GM12878 (cell line): ENCODE data around the gene HEXB. TPM values are rescaled to one million over a fixed set of nuclear protein-coding genes. Genes with fewer than 3 reads are reported as not detected.

Experiments
- ATAC-seq: fragments of 200-7000 bp; cut with Tn5 transposase; 3 replicates; pipeline ENCODE4 v1.9.1; 2020; ENCODE audit warnings: mild to moderate bottlenecking, moderate library complexity
- BruUV-seq: library from RNA; stranded (reverse); fragments of 400-500 nt; replicated peaks from 2 replicates; lab custom pipeline; 2021; lab: Mats Ljungman, UMichigan
- CTCF ChIA-PET: fragments of 300-600 bp; sonication (Branson Sonifier 250); formaldehyde crosslinking; extraction: SDS; loops from one replicate; lab custom pipeline; 2021; ENCODE audit warnings: inconsistent platforms; lab: Yijun Ruan, JAX
- POLR2A ChIA-PET: fragments of 350-600 bp; formaldehyde crosslinking; extraction: SDS; loops from one replicate; lab custom pipeline; 2021; ENCODE audit warnings: inconsistent platforms; lab: Charles Lee
- RAD21 ChIA-PET: fragments of 300-600 bp; sonication (Branson Sonifier 250); formaldehyde crosslinking; loops from one replicate; lab custom pipeline; 2023; ENCODE audit warnings: antibody characterized with exemption; ENCODE audit not compliant: unreplicated experiment; lab: Charles Lee
- SMC1A ChIA-PET: fragments of 300-600 bp; sonication (Branson Sonifier 250); formaldehyde crosslinking; loops from one replicate; lab custom pipeline; 2023; ENCODE audit not compliant: unreplicated experiment, uncharacterized antibody; lab: Charles Lee
- DNase-seq: peaks from one replicate; pipeline ENCODE4 v3.0.0-alpha.2; 2011; ENCODE audit warnings: low read depth, low spot score
- FAIRE-seq: peaks from 3 replicates; lab custom pipeline; 2011; peaks lifted over from hg19 to GRCh38; lab: Jason Lieb, UNC
- H2AFZ ChIP-seq: 2 replicates; pipeline ENCODE4 v1.6.0; 2011; ENCODE audit warnings: low read depth, low read length, control low read depth; ENCODE audit not compliant: control insufficient read depth
- H3K27ac ChIP-seq: 2 replicates; pipeline ENCODE4 v1.5.1; 2011; ENCODE audit warnings: control low read depth; ENCODE audit not compliant: control insufficient read depth, insufficient read depth
- H3K27me3 ChIP-seq, 2 experiments: replicated peaks in 1 of 2; 2 replicates each; pipeline versions ENCODE4 v1.6.0 to v1.6.1; 2011; ENCODE audit warnings: low read length in 1 of 2; ENCODE audit not compliant: control insufficient read depth in 2 of 2, insufficient read depth in 2 of 2
- H3K36me3 ChIP-seq, 2 experiments: 2 replicates each; pipeline ENCODE4 v1.5.1; 2011; ENCODE audit warnings: low read length in 1 of 2; ENCODE audit not compliant: control insufficient read depth in 2 of 2, insufficient read depth in 2 of 2
- H3K4me1 ChIP-seq: 2 replicates; pipeline ENCODE4 v1.6.1; 2011; ENCODE audit warnings: mild to moderate bottlenecking, low read length, moderate library complexity, mixed read lengths; ENCODE audit not compliant: control insufficient read depth, insufficient read depth
- H3K4me2 ChIP-seq: 2 replicates; pipeline ENCODE4 v1.6.0; 2011; ENCODE audit warnings: control low read depth; ENCODE audit not compliant: control insufficient read depth, insufficient read depth
- H3K4me3 ChIP-seq: fragments of 200-600 bp; sonication (generic); 2 replicates; pipeline ENCODE4 v1.5.1; 2016
- H3K79me2 ChIP-seq: 2 replicates; pipeline ENCODE4 v1.6.0; 2011; ENCODE audit warnings: low read length; ENCODE audit not compliant: control insufficient read depth, insufficient read depth
- H3K9ac ChIP-seq: 2 replicates; pipeline ENCODE4 v1.8.0; 2011; ENCODE audit warnings: low read length, control low read depth, mixed read lengths; ENCODE audit not compliant: control insufficient read depth, insufficient read depth
- H3K9me3 ChIP-seq: replicated peaks from 3 replicates; pipeline ENCODE4 v1.5.1; 2011; ENCODE audit warnings: mild to moderate bottlenecking, low read length; ENCODE audit not compliant: control insufficient read depth, insufficient read depth
- H4K20me1 ChIP-seq: 2 replicates; pipeline ENCODE4 v1.6.0; 2011; ENCODE audit not compliant: control insufficient read depth, insufficient read depth
- ATF7 ChIP-seq: fragments of 450-650 bp; IDR thresholded peaks from 2 replicates; pipeline ENCODE4 v1.6.1; 2016; ENCODE audit warnings: low read depth, mild to moderate bottlenecking
- BMI1 ChIP-seq: fragments of 450-650 bp; IDR thresholded peaks from 2 replicates; pipeline ENCODE4 v1.6.1; 2016; ENCODE audit warnings: mild to moderate bottlenecking, moderate library complexity, borderline replicate concordance
- CHD2 ChIP-seq: IDR thresholded peaks from 2 replicates; pipeline ENCODE4 v1.6.1; 2011; ENCODE audit warnings: low read depth, low read length, improper control_type of control experiment, borderline replicate concordance
- ESRRA ChIP-seq: IDR thresholded peaks from 2 replicates; pipeline ENCODE4 v1.6.1; 2012; ENCODE audit warnings: mild to moderate bottlenecking, low read length, improper control_type of control experiment
- FOXM1 ChIP-seq: IDR thresholded peaks from 2 replicates; pipeline ENCODE4 v1.6.1; 2012; ENCODE audit warnings: low read depth, mild to moderate bottlenecking, inconsistent platforms, low read length, moderate library complexity
- HCFC1 ChIP-seq: fragments of 150-350 bp; IDR thresholded peaks from 2 replicates; pipeline ENCODE4 v1.6.1; 2014; ENCODE audit warnings: low read length
- MEF2A ChIP-seq: IDR thresholded peaks from 2 replicates; pipeline ENCODE4 v1.6.1; 2011; ENCODE audit warnings: low read depth, mild to moderate bottlenecking, low read length, moderate library complexity; ENCODE audit not compliant: insufficient read depth
- NFXL1 ChIP-seq: fragments of 450-650 bp; IDR thresholded peaks from 2 replicates; pipeline ENCODE4 v1.6.1; 2017; ENCODE audit warnings: antibody characterized with exemption, mild to moderate bottlenecking, borderline replicate concordance
- NR2C2 ChIP-seq: IDR thresholded peaks from 2 replicates; pipeline ENCODE4 v1.6.1; 2011; ENCODE audit warnings: borderline replicate concordance, low read depth; ENCODE audit not compliant: control insufficient read depth, insufficient read length
- NRF1 ChIP-seq: conservative IDR thresholded peaks from 2 replicates; pipeline ENCODE4 v1.6.1; 2011; ENCODE audit warnings: mild to moderate bottlenecking, low read depth, low read length, improper control_type of control experiment
- POLR2AphosphoS5 ChIP-seq: IDR thresholded peaks from 2 replicates; pipeline ENCODE4 v1.6.1; 2011; ENCODE audit warnings: mild to moderate bottlenecking, low read length, inconsistent platforms
- RUNX3 ChIP-seq: IDR thresholded peaks from 2 replicates; pipeline ENCODE4 v1.6.1; 2012; ENCODE audit warnings: low read length, inconsistent platforms
- YY1 ChIP-seq: IDR thresholded peaks from 2 replicates; pipeline ENCODE4 v1.6.1; 2011; ENCODE audit warnings: low read depth, mild to moderate bottlenecking, low read length
- WGBS: methylation state at CpG from one replicate; pipeline ENCODE4 v1.1.6; 2016; ENCODE audit warnings: low lambda C conversion rate; ENCODE audit not compliant: insufficient replicate concordance, insufficient coverage; ENCODE audit errors: missing lambda C conversion rate; 5-methylcytosine and 5-hydroxymethylcytosine counted together
- in situ Hi-C: fragments of 300-500 bp; cut with MboI; formaldehyde crosslinking; loops from 9 replicates; pipeline ENCODE4 v1.14.3; 2018; ENCODE audit warnings: mixed read lengths
- intact Hi-C: fragments of 100-400 bp; cut with micrococcal nuclease; formaldehyde crosslinking; loops from one replicate; pipeline ENCODE4 v1.14.2; 2022; ENCODE audit not compliant: unreplicated experiment
- polyA plus RNA-seq, 11 experiments: library from polyadenylated mRNA; depleted of rRNA in 4 of 11; unstranded in 6 of 11; stranded (reverse) in 5 of 11; fragments of >200 nt; fragmentation: Nextera tagmentation in 4 of 11; fragmentation: Illumina TruSeq in 1 of 11; extraction: Ambion mirVana in 4 of 11; extraction: Trizol in 1 of 11; gene quantifications; 1 replicate in 1 of 11; 2 replicates in 10 of 11; pipeline versions ENCODE4 v1.2.1 to v1.2.3, GENCODE V29; 2011 to 2016; ENCODE audit warnings: inconsistent platforms in 2 of 11, missing spikeins in 2 of 11, low read depth in 1 of 11
- total RNA-seq, 4 experiments: library from RNA; depleted of rRNA in 3 of 4; stranded (reverse); fragments of >200 nt in 3 of 4; fragmentation: Illumina TruSeq in 1 of 4; extraction: Trizol in 1 of 4; gene quantifications; 2 replicates each; pipeline versions ENCODE4 v1.2.1 to v1.2.3, GENCODE V29; 2013 to 2021
- TF ChIP-seq, protein P1 (sequence below): IDR thresholded peaks from 2 replicates; pipeline ENCODE4 v1.6.1; 2011; ENCODE audit warnings: borderline replicate concordance, low read depth, mild to moderate bottlenecking, moderate library complexity, low read length; ENCODE audit not compliant: insufficient read depth, poor library complexity, severe bottlenecking
- TF ChIP-seq, protein P2 (sequence below): fragments of 150-350 bp; IDR thresholded peaks from 2 replicates; pipeline ENCODE4 v1.6.1; 2014; ENCODE audit warnings: mild to moderate bottlenecking, low read depth, low read length
- TF ChIP-seq, protein P3 (sequence below): fragments of 450-650 bp; conservative IDR thresholded peaks from 2 replicates; pipeline ENCODE4 v1.6.1; 2017; ENCODE audit warnings: mild to moderate bottlenecking, moderate library complexity

HEXB gene
- total and polyA plus RNA-seq, 10 of the 15 experiments (the other 5 are each of a cell fraction or from before 2014, with no cell fraction given): 13.5 to 76.0 (median 42.6) TPM

DNA sequence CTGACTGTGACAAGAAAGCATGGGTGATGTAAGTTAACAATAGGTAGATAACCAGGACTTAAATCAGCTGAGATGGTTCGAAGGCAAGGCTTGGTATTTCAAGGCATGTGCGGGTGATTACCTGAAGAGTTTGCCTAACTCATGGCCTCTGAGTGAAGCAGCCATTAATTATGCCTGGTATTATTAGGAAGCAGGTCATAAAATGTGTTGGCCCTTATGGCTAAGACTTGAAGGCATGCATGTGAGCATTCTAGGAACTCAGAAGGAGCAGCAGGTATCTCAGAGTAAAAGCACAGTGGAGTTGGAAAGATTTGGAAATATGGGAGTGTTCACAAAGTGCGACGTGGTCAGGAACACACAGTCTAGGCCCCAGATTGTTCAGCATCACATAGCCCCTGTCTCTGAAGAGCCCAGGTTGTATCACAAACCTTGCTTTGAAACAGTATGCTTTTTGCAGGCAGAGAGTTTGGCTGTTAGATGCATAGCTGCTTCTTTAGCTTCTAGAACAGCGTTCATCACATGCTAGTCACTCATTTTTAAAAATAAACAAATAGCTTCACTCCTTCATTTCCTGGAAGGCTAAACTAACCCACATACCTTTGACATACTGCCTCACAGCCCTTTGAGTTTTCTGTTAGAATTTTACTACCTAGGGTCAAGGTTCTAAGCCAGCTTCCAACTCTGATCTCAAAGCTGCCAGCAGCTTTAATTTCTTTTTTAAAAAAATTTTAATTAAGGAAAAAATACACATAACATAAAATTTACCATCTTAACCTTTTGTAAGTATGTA lies 2.1 kb downstream of the HEXB start (continued):
- TF ChIP-seq, protein P1, sequence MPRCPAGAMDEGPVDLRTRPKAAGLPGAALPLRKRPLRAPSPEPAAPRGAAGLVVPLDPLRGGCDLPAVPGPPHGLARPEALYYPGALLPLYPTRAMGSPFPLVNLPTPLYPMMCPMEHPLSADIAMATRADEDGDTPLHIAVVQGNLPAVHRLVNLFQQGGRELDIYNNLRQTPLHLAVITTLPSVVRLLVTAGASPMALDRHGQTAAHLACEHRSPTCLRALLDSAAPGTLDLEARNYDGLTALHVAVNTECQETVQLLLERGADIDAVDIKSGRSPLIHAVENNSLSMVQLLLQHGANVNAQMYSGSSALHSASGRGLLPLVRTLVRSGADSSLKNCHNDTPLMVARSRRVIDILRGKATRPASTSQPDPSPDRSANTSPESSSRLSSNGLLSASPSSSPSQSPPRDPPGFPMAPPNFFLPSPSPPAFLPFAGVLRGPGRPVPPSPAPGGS: no peak
- TF ChIP-seq, protein P2, sequence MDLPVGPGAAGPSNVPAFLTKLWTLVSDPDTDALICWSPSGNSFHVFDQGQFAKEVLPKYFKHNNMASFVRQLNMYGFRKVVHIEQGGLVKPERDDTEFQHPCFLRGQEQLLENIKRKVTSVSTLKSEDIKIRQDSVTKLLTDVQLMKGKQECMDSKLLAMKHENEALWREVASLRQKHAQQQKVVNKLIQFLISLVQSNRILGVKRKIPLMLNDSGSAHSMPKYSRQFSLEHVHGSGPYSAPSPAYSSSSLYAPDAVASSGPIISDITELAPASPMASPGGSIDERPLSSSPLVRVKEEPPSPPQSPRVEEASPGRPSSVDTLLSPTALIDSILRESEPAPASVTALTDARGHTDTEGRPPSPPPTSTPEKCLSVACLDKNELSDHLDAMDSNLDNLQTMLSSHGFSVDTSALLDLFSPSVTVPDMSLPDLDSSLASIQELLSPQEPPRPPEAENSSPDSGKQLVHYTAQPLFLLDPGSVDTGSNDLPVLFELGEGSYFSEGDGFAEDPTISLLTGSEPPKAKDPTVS: no peak

DNA sequence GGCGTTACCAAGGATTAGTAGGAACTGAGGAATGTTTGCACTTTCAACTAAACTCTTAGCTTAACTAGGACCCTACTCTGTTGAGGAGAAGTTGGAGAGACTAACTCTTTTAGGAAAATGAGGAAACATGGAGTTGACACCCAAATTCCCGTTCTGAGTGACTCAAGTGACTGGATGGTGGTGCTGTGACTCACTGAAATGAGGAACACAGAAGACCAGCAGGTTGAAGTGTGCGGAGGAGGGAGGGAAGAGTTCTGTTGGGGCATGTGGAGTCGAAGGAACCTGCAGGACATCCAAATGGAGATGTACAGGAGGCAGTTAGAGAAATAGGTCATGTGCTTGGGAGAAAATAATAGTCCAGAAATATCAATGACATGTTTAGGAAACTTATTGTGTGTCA lies 8.2 kb downstream of the HEXB start:
- Histone ChIP-seq H3K9ac (no peak overlapping the region), H2AFZ (no peak overlapping the region), H3K36me3 (peaks cover 1 to 4% of the 10 kb centered on the region in 2 experiments; a peak in 2 of 4 replicates), H3K4me3 (no peak overlapping the region), H3K4me2 (no peak overlapping the region), H3K27me3 (no peaks in the 10 kb centered on the region), H3K27ac (no peak overlapping the region), H3K79me2 (no peaks in the 10 kb centered on the region), H4K20me1 (no peaks in the 10 kb centered on the region), H3K9me3 (no peaks in the 10 kb centered on the region), H3K4me1 (no peaks in the 10 kb centered on the region)
- ATAC-seq (no peak), DNase-seq (no peak), FAIRE-seq (no peak)
- intact Hi-C loops: no loop called here
- ChIA-PET SMC1A (interaction anchor here (0.8 kb wide), 1 partner anchor 73 kb away, joined by 5 read pairs; no protein-coding TSS in a partner anchor), CTCF (interaction anchor here (1.3 kb wide), 1 partner anchor 69 kb away, joined by 4 read pairs; no protein-coding TSS in a partner anchor), RAD21 (no interaction called here), POLR2A (no interaction called here)
- BruUV-seq: no TSS peak
- in situ Hi-C loops: no loop called here
- 87% methylated on average over 4 of the region's 4 CpGs for WGBS
- TF ChIP-seq RUNX3: no peak
- no peak for TF ChIP-seq NFXL1
- TF ChIP-seq MEF2A: no peak
- no peak for TF ChIP-seq NRF1
- TF ChIP-seq POLR2AphosphoS5: no peak
- TF ChIP-seq ESRRA: no peak
- no peak for TF ChIP-seq BMI1
- no peak for TF ChIP-seq ATF7
- TF ChIP-seq YY1: no peak
- TF ChIP-seq, protein P2: no peak
- no peak for TF ChIP-seq FOXM1
- TF ChIP-seq NR2C2: no peak
- no peak for TF ChIP-seq HCFC1
- TF ChIP-seq CHD2: no peak
- TF ChIP-seq, protein P3, sequence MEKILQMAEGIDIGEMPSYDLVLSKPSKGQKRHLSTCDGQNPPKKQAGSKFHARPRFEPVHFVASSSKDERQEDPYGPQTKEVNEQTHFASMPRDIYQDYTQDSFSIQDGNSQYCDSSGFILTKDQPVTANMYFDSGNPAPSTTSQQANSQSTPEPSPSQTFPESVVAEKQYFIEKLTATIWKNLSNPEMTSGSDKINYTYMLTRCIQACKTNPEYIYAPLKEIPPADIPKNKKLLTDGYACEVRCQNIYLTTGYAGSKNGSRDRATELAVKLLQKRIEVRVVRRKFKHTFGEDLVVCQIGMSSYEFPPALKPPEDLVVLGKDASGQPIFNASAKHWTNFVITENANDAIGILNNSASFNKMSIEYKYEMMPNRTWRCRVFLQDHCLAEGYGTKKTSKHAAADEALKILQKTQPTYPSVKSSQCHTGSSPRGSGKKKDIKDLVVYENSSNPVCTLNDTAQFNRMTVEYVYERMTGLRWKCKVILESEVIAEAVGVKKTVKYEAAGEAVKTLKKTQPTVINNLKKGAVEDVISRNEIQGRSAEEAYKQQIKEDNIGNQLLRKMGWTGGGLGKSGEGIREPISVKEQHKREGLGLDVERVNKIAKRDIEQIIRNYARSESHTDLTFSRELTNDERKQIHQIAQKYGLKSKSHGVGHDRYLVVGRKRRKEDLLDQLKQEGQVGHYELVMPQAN: no peak
